Stimulated activated naive CD4-positive, alpha-beta T cell treated with Interleukin-2 at 50 U/mL for 16 hours (primary cell): ENCODE measurements around the gene CDH22.

ENCODE experiments used
- DNase-seq: peaks from one replicate; lab custom pipeline; 2025; lab: John Stamatoyannopoulos, UW

Gene CDH22

DNA sequence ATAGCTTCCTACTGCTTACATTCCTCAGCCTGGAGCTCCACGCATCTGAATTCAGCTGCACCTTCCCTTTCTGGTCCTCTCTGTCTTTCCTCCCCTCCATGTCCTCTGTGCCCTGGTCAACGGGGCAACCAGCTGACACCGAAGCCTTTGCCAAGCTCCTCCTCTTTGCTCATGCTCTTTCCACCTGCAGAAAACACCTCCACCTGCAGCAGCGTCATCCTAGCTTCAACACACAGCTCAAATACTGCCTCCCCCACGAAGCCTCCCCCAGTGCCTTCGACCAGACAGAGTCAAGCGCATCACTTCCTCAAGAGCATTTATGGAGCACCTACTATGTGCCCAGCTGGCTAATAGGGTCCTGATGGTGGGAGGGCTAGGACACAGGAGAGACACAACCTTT lies 9.2 kb downstream of the CDH22 start:
- no peak for DNase-seq

DNA sequence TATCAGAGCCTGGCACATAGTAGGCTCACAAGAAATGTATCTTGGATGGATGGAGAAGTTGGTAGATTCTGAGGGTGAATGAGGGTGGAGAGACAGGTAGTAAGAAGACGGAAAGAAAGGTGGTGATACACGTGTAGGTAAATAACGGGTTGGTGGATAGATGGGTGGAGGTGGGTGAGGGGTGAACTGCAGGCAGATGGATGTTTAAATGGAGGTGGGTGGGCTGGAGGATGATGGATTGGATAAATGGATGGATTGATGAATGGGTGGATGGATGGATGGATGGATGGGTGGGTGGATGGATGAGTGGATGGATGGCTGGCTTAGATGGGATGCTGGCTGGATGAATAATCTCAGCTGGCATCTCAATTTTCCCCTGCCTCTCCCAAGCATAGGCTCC lies 9.9 kb downstream of the CDH22 start:
- no peak for DNase-seq

DNA sequence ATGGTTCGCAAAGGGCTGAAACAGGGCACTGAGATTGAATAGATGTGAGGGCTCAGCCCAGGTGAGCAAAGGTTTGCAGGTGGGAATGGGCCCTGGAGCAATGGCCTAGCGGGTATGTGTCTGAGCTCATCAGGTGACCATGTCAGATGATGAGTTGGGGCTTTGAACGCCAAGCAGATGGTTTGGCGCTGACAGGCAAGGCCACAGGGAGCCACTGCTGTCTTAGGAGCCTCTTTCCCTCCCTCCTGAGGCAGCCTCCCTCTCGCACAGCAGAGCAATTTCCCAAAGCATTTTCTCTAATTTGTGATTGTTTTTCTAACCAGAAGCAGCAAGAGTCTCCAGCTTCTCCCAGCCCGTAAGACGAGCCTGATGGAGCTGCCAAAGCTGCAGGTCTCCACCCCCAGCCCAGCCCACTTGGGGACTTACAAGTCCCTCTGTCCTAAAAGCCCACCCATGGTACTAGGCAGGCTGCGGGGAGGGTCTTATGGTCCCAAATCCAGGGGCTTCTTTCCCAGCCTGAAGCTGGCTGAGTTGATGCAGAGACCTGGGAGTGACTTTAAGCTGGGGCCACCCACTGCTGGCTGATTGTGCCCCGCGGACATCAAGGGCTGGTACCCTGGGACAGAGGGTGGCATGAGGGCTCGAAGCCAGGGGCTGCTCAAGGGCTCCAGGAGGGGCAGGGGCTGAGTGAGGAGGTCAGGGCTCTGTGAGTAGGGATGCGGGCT lies 11.6 kb downstream of the CDH22 start:
- no peak for DNase-seq

DNA sequence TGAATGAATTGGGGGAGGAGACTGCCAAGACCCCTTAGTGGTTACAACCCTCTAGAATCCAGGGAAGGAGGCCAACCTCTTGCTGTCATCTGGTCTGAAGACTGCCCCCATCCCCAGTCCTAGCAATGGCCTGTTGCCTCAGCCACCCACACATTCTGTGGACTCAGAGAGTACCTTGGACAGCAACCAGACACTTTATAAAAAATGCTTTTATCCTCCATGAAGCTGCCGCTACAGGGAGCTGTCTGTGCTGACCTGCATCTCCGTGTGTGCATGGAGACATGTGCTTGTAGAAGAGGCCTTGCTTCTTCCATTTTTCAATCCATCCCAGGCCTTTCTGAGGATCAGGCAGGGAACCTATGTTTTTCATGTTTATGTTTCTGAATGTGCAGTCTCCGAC lies 15.2 kb downstream of the CDH22 start:
- DNase-seq: no peak

DNA sequence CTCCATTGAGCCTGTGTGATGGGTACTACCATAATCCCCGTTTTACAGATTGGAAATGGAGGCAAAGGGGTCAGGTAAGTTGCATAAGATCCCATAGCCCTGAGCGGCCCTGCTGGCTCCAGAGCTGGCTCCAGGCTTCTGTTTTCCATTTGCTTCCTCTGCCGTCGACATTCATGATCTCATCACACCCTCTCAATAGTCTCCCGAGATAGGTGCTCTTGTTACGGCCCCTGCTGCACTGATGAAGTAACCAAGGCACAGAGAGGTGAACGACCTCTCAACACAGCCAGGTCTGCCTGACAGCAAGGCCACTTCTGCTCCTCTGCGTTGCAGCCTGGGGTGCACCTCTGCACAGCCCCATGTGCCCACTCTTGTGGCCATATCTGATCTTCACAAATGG lies 16.9 kb downstream of the CDH22 start:
- no peak for DNase-seq

DNA sequence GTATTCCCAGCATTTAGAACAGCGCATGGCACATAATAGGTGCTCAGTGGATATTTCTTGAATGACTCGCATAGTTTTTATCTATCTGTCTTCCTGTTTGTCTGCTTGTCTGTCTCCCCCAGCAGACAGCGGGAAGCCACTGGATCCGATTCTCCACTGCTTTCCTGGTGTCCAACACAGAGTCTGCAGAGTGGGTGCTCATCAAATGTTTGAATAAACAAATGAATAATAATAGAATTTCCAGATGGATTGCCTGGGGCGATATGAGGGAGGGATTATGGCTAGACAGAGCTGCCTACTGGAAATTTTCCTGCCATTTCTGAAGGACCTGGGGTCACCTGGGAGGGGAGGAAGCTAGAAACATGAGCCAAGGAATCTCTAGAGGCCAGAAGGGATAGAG lies 18.9 kb downstream of the CDH22 start:
- no peak for DNase-seq

DNA sequence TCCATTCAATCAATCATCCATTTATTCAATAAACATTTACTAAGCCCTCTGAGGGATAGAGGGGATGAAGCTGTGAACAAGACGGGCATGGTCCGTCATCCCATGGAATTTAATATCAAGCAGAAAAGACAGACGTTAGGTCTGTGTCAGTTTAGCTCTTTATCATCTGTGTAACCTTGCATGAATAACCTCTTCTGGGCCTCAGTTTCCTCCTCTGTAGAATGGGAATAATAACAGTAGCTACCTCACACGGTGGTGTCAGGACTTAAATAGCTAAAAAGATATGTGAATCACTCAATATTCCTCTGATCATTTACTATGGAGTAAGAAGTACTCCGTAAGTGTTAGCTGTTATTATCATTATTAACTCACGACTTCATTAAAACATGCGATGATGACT lies 21.3 kb downstream of the CDH22 start:
- DNase-seq: no peak

DNA sequence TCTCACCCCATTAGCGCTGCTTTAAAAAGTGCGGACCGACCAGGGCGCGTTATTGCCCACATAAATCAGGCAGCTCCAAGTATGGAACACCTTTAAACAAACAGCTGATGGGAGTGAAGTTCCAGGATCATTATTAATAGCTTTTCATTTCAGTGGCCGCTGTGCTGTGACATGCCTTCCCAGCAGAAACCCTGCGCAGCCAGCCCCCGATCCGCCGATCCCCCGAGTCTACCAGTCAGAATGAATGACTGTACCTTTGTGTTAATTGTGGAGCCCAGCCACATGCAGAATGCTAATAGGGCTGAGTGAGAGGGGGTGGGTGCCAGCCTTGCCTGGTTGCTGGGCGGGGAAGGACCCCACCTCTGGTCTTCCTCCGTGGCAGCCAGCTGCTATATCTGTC lies 21.9 kb downstream of the CDH22 start:
- DNase-seq: no peak

DNA sequence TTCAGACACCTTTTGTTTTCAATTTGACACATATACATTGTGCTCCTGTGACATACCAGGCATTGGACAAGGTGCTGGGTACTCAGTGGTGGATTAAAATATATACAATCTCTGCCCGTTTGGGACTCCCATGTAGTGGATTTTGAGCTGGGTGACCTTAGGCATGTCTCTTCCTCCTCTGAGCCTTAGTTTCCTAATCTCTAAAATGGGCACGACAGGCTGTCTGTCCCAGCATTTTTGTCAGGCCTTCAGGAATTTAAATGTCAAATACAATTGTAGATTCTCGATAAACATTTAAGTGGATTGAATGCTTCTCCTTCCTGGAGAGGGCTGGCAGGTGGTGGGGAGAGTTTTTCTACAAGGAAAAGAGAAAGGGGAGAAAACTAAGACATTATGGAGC lies 22.6 kb downstream of the CDH22 start:
- DNase-seq: no peak

DNA sequence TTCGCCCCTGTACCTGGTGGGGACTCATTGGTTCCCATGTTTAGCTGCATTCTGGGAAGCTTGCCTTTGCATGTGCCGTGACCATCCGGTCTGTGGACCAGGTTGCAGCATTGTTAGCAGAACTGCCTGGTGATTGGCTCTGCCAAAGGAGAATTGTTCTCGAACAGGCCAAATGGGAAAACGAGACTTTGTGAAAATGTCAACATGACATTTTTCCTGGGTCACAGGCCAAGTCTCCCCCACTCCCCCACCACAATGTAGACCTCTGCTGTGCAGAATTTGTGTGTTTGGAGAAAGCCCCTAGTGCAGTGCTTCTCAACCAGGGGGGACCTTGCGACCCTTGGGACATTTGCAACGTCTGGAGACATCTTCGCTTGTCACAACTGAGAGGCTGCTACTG lies 23.2 kb downstream of the CDH22 start:
- no peak for DNase-seq

DNA sequence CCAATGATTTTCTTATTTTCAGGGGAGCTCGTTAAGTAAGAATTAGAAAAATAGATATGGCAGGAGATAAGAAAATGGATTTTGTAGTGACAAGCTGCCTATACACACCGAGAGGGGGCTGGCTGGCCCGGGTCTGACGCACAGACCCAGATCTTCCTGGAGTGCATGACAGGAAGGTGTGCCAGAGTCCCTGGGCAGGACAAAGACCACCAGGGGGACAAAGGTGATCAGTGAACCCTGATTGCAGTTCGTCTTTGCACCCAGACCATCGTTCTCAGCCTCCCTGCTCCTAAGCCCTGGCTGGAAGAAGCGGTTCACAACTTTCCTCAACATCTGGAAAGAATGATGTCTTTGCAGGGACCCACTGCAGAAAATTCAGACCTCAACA lies 24.3 kb downstream of the CDH22 start:
- DNase-seq: no peak

DNA sequence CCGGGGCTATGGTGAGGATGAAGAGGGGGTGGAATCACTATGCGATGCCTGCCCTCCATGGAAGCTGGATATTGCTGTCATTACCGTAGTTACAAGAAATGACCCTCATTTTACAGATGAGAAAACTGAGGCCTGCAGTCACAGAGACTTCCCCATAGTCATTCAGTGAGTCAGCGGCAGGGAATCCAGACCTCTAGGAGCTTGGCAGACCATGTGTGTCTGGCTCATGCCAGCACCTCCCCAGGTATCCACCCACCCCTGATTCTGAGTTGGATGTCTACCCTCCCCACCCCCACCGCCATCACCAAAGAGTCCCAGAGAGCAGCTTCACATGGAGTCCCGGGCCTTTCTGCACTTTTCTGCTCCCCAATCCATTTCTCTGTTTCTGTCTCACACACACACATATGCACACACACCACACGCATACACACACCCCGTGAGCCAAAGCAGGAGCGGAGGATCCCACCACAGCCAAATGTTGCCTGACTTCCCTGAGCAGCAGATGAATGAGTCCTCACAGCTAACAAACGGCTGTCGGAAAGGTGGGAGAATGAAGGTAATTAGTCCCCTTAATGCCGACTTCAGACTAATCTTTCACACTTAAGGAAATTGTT lies 24.8 kb downstream of the CDH22 start:
- no peak for DNase-seq

DNA sequence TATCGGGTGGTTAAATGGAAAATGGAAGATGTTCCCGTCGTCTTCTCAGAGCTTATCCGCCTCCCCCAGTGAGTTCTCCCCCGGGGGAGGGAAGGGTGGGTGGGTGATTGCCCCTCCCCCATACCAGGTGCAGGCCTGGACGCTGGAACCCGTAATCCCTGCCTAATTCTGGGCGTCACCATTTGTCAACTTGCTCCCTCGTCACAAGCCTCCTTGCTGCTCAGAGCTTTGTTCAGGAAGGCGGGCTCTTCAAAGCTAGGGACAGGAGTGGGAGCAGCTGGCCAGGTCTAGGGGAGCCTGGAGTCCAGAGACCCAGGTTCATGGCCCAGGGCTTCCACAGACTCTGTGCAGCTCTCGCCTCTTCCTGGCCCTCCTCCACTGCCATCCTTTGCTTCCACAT lies 25.6 kb downstream of the CDH22 start:
- DNase-seq: no peak

DNA sequence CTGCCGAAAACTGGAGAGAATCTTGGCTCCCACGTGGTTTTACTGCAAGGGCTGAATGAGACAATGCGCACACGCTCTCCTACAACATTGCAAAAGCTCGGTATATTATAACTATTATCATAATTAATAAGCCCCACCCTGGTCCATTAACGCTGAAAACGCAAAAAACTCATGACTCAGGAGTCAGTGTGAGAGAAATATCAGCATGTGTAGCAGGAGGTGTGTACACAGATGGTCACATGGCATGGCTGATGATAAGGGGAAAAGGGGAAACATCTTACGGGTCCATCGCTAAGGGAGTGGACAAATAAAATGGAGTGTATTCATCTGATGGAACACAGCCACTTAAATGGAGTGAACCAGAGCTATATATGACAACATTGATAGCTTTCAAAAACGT lies 29.2 kb downstream of the CDH22 start:
- no peak for DNase-seq

DNA sequence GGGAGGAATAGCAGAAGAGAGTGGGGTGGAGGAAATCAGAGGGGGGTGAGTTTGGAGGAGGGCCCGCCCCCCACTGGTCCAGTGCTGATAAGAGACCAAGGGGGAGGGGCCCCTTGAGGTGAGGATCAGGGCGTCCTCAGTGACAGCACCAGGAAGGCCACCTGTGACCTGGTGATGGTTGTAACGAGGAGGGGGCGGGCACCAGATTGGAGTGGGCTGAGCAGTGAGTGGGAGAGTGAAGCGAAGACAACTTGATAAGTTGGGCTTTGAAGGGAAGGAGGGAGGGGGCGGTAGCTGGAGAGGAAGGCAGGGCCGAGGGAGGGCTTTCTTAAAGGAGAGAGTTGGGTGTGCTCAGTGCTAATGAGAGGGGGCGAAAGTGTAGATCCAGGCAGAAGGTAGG lies 30.7 kb downstream of the CDH22 start:
- no peak for DNase-seq

DNA sequence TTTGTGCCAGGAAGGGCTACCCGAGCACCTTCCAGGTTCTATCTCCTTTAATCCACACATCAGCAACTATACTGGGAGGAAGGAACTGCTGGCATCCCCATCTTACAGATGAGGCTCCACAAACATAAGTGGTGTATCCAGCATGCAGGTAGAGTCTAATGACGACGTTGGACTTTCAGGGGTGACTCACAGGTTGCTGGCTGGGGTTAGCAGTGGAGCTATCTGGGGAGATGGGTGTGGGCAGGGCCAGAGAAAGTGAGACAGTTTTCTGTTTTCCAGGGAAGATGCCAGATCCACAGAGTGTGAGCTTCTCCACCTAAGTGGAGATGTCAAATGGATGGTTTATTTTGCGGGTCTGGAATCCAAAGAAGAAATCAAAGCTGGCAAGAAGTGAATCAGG lies 31.8 kb downstream of the CDH22 start:
- DNase-seq: no peak

DNA sequence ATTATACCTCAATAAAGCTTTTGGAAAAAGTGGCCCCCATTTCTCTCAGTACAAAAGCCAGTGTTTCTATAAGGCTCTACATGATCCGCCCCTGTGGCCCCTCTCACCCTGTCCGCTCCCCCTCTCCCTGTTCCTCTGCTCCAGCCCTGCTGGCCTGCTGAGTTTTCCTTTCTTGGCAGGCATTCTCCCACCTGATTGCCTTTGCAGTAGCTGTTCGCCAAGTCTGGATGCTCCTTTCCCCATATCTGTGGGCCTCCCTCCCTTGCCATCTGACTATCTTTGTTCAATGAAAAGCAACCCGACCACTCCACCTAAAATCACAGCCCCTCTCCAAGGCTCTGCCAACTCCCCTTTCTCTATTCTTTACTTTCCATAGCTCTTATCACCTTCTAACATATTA lies 33.2 kb downstream of the CDH22 start:
- no peak for DNase-seq

DNA sequence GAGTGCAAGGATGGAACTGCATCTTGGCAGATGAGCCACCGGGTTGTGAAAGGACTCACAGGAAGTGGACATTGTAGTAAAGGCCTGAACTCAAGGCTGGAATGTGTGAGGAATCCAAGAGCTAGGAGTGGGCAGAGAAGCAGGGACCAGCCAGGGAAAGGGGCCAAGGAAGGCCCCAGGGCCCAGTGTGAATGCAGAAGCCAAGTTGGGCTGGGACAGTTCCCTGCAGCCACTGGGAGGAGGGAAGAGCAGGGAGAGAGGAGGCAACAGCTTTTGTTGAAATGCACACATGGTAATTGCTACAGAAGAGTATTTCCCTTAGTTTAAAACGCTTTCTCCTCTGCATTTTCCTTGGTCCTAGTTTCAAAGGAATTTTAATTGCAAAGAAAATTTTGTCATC lies 34.6 kb downstream of the CDH22 start:
- DNase-seq: no peak

DNA sequence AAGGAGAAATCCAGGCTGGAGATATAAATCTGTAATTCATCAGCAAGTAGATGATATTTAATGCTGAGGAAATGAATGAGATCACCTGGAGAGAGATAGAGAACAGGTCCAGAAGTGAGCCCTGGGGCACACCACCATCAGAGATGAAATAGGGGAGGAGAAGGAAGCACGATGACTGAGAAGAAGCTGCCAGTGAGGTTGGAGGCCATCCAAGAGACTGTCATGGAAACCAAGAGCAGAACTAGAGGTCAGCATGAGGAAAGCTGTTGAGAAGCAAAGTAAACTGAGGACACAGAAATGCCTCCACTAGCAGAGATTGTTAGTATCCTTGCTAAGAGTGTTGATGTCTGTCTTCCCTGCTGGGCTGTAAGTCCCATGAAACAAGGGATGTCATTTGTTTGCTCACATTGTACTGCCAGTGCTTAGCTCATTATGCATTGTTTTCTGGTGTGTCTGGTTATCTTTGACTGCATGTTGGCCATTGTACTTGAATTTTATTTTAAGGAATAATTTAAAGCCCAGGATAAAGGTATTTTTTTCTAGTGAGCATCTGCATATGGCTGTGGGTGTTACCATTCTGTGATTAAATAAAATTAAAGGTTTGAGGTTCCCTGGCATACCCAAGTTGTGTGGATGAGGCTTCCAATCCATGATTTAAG lies 35.8 kb downstream of the CDH22 start:
- no peak for DNase-seq

DNA sequence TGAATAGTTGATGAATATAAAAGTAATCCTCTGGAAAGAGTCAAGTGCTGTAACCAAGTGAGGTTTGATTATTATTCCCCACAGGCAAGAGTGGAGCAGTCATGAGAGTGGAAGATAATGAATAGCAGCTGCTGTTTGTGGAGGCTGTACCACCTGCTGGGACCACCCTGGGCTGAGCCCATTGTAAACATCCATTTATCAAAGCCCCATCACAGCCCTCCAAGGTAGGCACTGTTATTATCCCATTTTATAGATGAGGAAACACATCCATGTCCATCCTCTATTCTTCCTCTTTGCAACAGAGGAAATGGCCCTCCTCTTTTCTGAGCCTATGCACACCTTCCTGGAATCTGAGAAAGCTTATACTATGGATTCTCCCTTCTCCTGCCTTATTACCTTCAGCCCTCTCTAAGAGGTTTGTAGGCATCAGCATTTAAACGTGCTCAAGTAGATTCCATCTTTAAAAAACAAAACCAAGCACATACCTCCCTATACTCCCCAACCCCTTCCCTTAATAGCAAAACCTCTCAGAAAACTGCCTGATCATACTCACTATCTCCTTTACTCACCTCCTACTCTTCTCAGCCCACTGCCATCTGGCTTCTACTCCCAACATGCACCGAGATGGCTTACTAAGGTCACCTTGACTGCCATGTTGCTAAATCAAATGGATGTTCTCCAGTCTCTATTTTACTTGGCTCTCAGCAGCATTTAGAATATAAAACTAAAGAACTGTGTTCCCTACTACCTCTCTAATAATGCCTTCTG lies 37.1 kb downstream of the CDH22 start:
- DNase-seq: no peak

DNA sequence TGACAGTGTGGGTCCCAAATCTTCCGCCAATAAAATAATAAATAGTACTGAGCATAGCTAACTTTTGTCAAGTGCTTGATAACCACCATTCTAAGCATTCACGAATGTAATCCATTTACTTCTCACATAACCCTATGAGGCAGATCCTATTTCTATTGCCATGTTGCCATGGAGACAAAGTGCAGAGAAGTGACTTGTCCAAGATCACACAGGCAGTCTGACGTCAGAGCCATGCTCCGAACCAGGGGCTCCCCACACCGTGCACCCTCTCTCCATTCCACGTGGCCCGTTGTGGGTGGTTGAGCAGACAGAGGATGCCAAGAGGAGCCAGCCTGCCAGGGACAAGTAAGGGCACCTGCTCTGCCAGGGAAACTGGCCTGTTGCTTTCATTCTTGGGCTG lies 38.9 kb downstream of the CDH22 start:
- no peak for DNase-seq

DNA sequence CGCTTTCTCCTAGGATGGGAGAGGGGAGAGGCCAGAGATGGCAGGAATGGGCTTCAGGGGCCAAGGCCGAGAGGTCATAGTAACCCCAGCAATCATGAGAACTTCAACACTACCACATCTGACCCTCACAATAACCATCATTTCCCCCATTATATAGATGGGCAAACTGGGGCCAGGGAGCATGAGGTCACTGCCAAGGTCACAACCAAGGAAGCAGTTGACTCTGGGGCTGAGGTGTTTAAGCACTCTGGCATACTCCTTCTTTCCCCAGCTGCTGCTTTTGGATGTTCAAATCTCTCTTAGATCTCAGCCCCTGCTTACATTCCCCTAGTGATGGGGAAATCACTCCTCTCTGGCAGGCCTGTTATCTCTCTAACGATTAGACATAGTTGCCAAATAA lies 39.6 kb downstream of the CDH22 start:
- DNase-seq: no peak

DNA sequence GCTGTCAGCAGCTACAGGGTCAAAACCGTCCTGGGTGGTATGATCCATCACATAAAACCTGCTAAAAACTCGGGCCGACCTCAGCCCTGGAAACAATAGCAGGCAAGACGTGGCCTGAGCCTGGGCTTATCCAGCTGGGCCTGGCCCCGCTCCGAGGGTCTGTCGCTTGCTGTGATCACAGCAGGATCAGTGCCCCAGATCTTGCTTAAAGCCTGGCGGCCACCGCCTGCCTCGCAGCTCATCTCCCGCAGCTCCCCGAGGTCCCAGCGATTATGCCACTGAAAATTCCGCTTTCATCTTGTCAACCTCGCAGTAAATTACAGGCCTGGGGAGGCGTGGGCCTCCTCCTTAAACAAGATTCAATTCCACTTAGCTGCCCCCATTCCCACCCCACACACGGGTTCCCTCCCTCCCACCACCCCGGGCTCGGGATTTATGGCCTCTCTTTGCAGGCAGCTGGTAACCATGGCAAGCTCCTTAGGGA lies 40.1 kb downstream of the CDH22 start:
- no peak for DNase-seq
